Stimulated activated CD4-positive, alpha-beta T cell treated with anti-CD3 and anti-CD28 coated beads, Interleukin-12 subunit alpha, Interleukin-12 subunit beta, amount 100 ng/mL, for 48 hours (primary cell): ENCODE data around the gene INTS2.
A peak's percentile ranks its signal among the peaks of the same experiment; 100 is the strongest.
"Not testable (repeated sequence)": the region's sequence is repeated elsewhere in the genome, so short reads cannot be mapped to it uniquely, and the experiment has no call there.

ENCODE experiments used
- DNase-seq, 3 donors: peaks; one replicate each; pipeline ENCODE4 v3.0.0-alpha.2; 2020; ENCODE audit warnings: low read depth in 2 of 3, low spot score in 1 of 3

INTS2 gene, protein sequence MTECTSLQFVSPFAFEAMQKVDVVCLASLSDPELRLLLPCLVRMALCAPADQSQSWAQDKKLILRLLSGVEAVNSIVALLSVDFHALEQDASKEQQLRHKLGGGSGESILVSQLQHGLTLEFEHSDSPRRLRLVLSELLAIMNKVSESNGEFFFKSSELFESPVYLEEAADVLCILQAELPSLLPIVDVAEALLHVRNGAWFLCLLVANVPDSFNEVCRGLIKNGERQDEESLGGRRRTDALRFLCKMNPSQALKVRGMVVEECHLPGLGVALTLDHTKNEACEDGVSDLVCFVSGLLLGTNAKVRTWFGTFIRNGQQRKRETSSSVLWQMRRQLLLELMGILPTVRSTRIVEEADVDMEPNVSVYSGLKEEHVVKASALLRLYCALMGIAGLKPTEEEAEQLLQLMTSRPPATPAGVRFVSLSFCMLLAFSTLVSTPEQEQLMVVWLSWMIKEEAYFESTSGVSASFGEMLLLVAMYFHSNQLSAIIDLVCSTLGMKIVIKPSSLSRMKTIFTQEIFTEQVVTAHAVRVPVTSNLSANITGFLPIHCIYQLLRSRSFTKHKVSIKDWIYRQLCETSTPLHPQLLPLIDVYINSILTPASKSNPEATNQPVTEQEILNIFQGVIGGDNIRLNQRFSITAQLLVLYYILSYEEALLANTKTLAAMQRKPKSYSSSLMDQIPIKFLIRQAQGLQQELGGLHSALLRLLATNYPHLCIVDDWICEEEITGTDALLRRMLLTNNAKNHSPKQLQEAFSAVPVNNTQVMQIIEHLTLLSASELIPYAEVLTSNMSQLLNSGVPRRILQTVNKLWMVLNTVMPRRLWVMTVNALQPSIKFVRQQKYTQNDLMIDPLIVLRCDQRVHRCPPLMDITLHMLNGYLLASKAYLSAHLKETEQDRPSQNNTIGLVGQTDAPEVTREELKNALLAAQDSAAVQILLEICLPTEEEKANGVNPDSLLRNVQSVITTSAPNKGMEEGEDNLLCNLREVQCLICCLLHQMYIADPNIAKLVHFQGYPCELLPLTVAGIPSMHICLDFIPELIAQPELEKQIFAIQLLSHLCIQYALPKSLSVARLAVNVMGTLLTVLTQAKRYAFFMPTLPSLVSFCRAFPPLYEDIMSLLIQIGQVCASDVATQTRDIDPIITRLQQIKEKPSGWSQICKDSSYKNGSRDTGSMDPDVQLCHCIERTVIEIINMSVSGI

DNA sequence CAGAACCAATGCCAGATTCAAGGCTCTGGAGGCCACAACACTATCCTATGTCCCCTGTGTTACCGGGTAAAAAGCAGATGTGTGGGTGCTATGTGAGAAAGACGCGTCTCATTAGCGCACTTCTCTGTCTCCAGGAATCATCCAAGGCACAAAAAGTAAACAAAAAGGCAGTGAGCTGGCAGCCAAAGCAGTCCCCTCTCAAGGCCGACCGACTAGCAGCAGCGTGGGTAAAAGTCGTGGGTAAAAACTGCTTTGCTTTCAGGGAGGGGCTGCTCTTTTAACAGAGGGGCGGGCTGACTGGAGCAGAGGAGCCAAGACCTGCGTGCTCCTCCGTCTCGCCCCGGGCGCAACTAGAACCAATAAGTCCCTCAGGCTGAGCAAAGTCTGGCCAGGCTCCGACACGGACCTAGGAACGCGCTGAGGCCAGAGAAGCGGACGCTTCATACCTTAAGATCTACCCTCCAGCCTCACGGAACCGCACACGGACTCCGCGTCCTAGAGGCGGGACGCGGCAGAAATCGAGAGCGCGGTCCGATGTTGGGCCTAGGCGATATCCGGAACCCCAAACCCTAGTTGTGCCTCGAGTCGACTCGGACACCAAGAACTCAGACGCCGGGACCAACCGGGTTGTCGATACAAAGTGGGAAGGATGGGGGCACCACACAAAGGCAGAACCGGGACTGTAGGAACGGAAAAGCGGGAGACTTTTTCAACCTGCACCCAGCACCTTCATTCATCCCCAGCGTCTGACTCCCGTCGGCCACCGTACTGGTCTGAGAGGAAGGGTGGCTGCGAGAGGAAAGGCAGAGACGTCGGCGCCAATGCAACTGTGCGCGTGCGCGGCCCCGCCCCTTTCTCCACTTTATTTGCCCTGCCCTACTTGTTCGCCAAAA, at the start of gene INTS2:
Gene INTS2, minus strand, starts transcription at position 775 of the 893 bp plus-strand sequence. CDS start 1,338 bp downstream, outside the sequence.
- DNase-seq, result peak; percentile 91 to 92 (median 92)

DNA sequence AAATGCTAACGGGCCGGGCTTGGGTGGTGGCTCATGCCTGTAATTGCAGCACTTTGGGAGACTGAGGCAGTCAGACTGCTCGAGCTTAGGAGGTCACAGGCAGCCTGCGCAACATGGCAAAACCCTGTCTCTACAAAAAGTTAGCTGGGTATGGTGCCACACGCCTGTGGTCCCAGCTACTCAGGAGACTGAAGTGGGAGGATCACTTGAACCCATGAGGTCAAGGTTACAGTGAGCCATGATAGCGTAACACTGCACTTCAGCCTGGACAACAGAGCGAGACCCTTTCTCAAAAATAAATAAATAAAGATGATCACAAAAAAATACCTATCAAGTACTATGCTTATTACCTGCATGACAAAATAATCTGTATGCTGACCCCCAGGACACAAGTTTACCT, 46.3 kb upstream of the INTS2 start:
- no peak for DNase-seq

GRCh38 chr17:61972311-61972710, 44.5 kb upstream of the INTS2 start:
- no peak for DNase-seq

GRCh38 chr17:61970030-61970429, 42.2 kb upstream of the INTS2 start:
- DNase-seq, result no peak

GRCh38 chr17:61968757-61969156, 41.0 kb upstream of the INTS2 start:
- no peak for DNase-seq

DNA sequence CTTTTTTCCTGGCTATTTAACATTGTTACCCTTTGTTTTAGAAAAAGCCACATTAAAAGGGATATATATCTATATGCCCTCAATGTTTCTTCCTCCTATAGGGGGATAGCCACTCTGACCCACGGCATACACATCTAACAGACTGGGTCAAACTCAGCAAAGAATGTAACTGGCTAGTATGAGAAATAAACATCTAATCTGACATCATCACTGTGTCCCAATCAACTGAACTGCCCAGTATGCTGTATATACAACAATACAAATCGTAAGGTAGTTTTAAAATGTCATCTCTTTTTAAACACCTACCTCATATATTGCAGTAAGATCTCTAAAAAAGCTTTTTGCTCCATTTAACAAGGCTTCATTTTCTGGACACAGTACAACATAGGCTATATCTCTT, 39.9 kb upstream of the INTS2 start:
- no peak for DNase-seq

DNA sequence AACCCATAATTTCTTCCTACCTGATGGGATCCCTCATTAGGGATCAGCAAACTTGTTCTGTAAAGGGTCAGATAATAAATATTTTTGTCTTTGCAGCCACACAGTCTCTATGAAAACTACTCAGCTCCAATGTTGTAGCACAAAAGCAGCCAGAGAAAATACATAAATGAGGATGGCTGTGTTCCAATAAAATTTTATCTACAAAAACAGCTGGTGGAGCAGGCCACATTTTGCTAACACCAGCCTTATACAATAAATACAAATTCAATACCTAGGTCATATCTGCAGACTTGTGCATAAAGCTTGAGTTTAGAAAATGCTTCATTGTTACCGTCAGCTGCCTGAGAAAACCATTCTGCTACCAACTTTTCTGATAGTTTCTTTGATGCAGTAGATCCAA, 38.4 kb upstream of the INTS2 start:
- no peak for DNase-seq

DNA sequence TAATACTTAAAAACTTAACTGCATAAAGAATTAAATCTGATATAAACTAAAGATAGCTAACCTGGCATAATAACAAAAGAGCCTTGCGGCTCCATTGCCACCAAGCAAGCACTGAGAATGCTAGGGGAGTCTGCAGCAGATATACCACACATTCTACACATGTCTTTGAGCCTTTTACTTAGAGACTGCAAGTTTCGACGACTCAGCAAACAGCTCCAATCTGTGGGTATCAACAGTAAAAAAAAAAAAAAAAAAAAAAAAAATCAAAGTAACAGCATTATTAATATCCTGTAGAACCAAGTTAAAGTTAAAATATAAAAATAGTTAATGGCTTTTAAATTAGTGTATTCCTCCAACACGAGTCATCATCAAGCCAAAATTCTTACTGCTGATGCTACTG, 27.8 kb upstream of the INTS2 start:
- DNase-seq, result no peak

DNA sequence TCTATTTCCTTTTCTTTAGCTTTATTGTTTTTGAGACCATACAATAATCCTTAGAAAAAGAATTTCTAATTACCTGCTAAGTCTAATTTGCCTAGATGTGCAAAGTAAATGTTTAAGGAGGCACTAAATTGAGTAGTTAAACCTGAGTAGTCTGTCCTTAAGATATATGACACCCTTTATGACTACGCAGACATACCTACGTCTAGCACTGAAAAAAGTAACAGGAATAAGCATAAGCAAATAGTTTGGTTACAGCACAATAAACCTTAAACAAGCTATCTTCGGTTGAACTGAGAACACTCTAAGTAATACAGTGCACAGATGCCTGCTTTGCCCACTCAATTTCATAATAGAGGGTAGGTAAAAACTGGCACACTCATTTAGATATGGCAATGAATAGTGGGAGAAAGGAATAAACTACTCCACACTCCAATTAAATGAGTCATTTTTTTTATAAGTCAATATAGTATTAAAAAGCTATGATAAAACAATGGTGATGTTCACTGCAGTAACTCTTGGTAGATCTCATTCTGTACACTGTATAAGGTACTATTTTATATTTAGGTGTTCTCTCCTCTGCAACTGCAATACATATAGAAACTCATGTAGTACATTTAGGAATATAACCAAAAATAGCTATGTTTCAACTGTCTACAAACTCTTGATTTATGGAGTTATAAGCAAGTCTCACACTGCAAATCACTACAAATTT, 19.7 kb upstream of the INTS2 start:
- no peak for DNase-seq

DNA sequence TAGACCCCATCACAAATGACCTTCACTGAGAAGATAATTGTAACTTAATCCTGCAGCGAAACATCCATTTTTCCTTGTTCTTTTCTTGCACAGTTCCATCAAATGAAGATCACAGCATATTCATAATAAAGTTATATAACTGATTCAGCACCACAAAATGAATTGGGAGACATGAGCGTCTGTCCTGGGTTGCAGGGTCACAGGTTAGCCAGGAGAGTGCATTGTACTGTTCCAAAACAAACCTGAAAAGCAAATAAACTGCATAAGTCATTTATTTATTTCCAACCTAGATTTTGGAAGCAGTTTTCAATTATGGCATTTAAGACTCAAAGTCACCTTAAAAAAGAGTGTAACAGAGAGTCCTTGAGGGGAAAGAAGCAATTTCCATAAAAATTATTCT, 18.6 kb upstream of the INTS2 start:
- no peak for DNase-seq

GRCh38 chr17:61943117-61943516, 15.3 kb upstream of the INTS2 start:
- no peak for DNase-seq

DNA sequence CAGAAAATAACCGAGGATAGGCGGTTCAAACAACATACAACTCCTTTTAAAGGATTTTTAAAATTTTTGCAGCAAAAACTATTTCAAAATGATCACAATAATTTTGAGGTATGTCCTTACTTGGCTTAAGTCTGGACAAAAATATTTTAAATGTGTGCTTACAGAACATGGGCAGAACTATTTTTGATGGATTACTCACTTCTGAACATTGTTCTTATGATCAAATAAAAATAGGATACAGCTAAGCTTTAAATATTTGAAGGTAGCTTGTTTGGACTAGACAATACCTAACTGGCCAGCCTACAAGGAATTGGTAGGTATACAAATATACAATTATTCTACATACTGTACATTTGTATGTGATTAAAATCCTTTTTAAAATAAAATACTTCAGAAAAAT, 14.3 kb upstream of the INTS2 start:
- DNase-seq, result no peak

DNA sequence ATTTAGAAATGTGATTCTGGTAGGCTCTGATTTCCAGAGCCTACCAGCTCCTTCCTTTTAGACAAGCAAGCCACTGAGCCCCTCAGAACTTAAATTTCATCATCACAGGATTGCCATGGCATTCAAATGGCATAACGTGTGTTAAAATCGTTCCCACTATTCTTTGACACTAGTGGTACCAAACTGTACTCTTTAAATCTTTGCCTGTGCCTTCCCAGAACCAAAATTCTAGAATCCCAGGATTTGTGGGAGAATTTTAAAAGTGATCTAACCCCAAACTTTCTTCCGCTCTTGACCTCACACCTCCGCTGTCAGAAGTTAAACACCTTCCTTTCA, 287 bp upstream of the INTS2 start:
- no peak for DNase-seq

- no peak for DNase-seq
Measured at GRCh38 chr17:61926826-61927207, 965 bp downstream of the INTS2 start.

DNA sequence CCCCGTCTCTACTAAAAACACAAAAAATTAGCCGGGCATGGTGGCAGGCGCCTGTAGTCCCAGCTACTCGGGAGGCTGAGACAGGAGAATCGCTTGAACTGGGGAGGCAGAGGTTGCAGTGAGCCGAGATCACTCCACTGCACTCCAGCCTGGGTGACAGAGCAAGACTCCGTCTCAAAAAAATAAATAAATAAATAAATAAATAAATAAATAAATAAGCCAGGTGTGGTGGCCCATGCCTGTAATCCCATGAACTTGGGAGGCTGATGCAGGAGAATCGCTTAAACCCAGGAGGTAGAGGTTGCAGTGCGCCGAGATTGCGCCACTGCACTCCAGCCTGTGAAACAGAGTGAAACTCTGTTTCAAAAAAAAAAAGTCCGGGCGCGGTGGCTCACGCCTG, 12.6 kb downstream of the INTS2 start:
- not testable (repeated sequence) for DNase-seq

DNA sequence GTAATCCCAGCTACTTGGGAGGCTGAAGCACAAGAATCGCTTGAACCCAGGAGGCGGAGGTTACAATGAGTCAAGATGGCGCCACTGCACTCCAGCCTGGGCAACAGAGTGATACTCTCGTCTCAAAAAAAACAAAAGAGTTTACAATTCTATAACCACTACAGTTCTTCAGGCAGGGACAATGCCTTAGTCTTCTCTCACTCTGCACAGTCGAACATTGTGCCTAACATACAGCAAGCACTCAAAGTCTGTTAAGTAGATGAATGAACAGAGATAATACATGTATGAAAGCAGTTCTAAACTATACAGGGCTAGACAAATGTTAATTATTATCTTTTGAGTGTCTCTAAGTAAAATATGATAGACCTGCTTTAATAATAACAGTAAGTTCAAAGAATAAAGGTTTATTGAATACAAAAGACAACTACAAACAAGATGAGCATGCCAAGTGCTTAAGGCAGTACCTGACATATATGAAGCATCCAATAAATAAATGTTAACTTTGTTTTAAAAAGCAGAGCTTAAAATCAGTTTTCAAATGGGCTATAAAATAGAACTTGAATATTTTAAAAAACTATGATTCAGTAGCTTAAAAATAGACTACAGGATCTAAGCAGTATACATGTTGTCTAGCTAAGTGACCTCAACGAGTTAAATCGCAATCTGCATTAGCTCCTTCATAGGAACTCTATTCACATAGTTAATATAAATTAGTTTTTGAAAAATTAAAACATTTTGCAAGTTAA, 19.3 kb downstream of the INTS2 start:
- no peak for DNase-seq

GRCh38 chr17:61907361-61907760, 20.4 kb downstream of the INTS2 start:
- DNase-seq, result no peak

- DNase-seq, result no peak
Measured at GRCh38 chr17:61904094-61904710, 23.6 kb downstream of the INTS2 start.

GRCh38 chr17:61903251-61903650, 24.5 kb downstream of the INTS2 start:
- no peak for DNase-seq
